Activated T-cell treated with anti-CD3 and anti-CD28 coated beads, Interleukin-2, amount 50 U/mL, for 1 hour (primary cell): ENCODE measurements around the gene SEPTIN5.
"Not testable (repeated sequence)": the region's sequence is repeated elsewhere in the genome, so short reads cannot be mapped to it uniquely, and the experiment has no call there.

ENCODE experiments used
- DNase-seq: peaks from one replicate; pipeline ENCODE4 v3.0.0-alpha.2; 2020

The SEPTIN5 gene

GRCh38 chr22:19721330-19722177 is 7.3 kb downstream of the SEPTIN5 start:
- DNase-seq: no peak

GRCh38 chr22:19722178-19722981 is 8.1 kb downstream of the SEPTIN5 start:
- DNase-seq: no peak

- no peak for DNase-seq
These were observed 8.6 kb downstream of the SEPTIN5 start for GRCh38 chr22:19722982-19723231.

GRCh38 chr22:19723232-19723982 is 9.1 kb downstream of the SEPTIN5 start, which contains the start of gene GP1BB:
Gene GP1BB, plus strand, starts transcription at chr22:19723539. Its CDS starts 31 bp downstream, at chr22:19723570.
- DNase-seq: peak; percentile 52

GRCh38 chr22:19723983-19724827 is 9.9 kb downstream of the SEPTIN5 start:
- DNase-seq: peak; percentile 48

- DNase-seq: no peak
These were observed 10.8 kb downstream of the SEPTIN5 start for GRCh38 chr22:19724927-19725661.

- DNase-seq: not testable (repeated sequence)
These were observed 11.9 kb downstream of the SEPTIN5 start for GRCh38 chr22:19726064-19726788.

GRCh38 chr22:19727310-19728150 is 13.2 kb downstream of the SEPTIN5 start:
- no peak for DNase-seq

GRCh38 chr22:19728271-19728670 is 14.0 kb downstream of the SEPTIN5 start:
- no peak for DNase-seq

GRCh38 chr22:19728836-19729235 is 14.5 kb downstream of the SEPTIN5 start:
- no peak for DNase-seq

GRCh38 chr22:19729507-19729906 is 15.2 kb downstream of the SEPTIN5 start:
- DNase-seq: no peak

- DNase-seq: no peak
These were observed 15.9 kb downstream of the SEPTIN5 start for GRCh38 chr22:19730198-19730597.

GRCh38 chr22:19730655-19731360 is 16.5 kb downstream of the SEPTIN5 start:
- DNase-seq: peak; percentile 90

- no peak for DNase-seq
These were observed 17.2 kb downstream of the SEPTIN5 start for GRCh38 chr22:19731361-19732135.

- no peak for DNase-seq
These were observed 18.3 kb downstream of the SEPTIN5 start for GRCh38 chr22:19732403-19733113.

GRCh38 chr22:19733755-19734154 is 19.5 kb downstream of the SEPTIN5 start:
- no peak for DNase-seq

- no peak for DNase-seq
These were observed 19.9 kb downstream of the SEPTIN5 start for GRCh38 chr22:19734163-19734562.

- no peak for DNase-seq
These were observed 20.6 kb downstream of the SEPTIN5 start for GRCh38 chr22:19734837-19735382.
